ENCODE measurements around the gene TSPAN16.

- TF ChIP-seq CTCF (IDR thresholded peaks at IDR 0.05; ENCODE audit: insufficient read depth, low read depth, low read length): no peak
- no peak for TF ChIP-seq EZH2 (IDR thresholded peaks at IDR 0.05; ENCODE audit: insufficient read depth, low read length)
These were observed 66.1 kb downstream of the TSPAN16 start for GRCh38 chr19:11361771-11362731.
